HG03520 (cell line): Measurements from ENCODE around the gene RAB22A.

Experiments used
- ATAC-seq: cut with Tn5 transposase; IDR thresholded peaks from one replicate; pipeline ENCODE4 v1.9.1; 2021; ENCODE audit warnings: mild to moderate bottlenecking, moderate library complexity; ENCODE audit not compliant: unreplicated experiment

The RAB22A gene

GRCh38 chr20:58384821-58385220, 75.3 kb downstream of the RAB22A start:
- ATAC-seq: no peak

DNA sequence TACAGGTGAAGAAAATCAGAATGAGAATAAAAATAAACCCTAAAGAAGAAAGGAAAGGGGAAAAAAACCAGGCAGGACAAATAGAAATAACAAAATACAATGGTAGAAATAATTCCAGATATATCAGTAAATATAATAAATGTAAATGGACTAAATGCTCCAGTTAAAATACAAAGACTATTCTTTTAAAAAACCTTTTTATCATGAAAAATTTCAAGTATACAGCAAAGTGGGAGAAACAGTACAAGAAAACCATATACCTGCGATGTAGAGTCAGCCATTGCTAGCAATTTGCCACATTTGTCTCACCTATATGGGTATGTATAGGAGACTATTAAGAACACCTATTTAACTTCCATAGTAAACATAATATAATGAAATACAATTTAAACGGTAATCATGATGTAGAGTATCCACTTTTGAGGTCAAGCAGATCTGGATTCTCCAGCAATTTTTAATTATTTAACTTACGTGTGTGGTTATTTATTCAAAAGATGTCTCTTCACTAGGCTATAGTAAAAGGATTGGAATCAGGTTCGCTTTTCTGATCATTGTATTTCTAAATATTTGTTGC, 78.6 kb downstream of the RAB22A start:
- no peak for ATAC-seq

DNA sequence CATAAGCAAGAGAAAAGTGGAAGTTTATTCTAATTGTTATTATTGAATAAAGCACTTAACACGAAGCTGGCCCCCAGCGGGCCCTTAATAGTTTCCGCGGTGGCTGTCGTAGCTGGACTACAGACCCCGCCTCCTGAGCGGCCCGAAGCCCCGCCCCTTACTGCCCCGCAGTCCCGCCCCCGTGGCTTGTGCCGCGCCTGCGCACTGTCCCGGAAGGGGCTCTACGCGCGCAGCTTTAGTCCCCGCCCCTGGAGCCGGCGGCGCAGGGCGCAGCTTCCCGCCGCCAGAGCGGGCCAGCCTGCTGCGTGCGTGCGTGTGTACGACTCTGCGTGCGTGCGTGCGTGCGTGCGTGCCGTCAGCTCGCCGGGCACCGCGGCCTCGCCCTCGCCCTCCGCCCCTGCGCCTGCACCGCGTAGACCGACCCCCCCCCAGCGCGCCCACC, 79.4 kb downstream of the RAB22A start, which contains the start of gene VAPB:
Gene VAPB, plus strand, starts transcription at position 348 of the 442 bp plus-strand sequence. CDS start 231 bp downstream, outside the sequence.
- ATAC-seq: peak; percentile 92

- ATAC-seq: peak; percentile 22
These were observed 79.9 kb downstream of the RAB22A start for GRCh38 chr20:58389324-58389967.

- no peak for ATAC-seq
These were observed 80.6 kb downstream of the RAB22A start for GRCh38 chr20:58389968-58390658.

- no peak for ATAC-seq
These were observed 81.1 kb downstream of the RAB22A start for GRCh38 chr20:58390659-58391035.

DNA sequence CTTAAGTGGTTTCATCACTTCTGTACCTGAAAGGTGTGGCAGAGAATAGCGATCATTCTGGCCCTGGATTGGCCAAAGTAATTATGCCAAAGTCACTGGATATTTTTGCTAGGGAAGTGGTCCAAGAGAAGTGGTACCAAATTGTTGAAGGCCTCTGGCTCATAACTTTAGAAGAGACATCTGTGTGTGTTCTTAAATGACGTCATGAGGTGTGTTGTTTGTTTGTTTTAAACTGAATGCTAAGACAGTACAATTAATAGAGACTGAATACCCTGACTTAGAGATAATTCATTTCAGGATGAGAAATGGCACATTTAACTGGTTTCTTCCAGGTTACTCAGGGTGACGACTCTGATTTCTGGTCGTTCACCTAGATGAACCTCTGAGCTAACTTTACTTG, 82.8 kb downstream of the RAB22A start:
- no peak for ATAC-seq

DNA sequence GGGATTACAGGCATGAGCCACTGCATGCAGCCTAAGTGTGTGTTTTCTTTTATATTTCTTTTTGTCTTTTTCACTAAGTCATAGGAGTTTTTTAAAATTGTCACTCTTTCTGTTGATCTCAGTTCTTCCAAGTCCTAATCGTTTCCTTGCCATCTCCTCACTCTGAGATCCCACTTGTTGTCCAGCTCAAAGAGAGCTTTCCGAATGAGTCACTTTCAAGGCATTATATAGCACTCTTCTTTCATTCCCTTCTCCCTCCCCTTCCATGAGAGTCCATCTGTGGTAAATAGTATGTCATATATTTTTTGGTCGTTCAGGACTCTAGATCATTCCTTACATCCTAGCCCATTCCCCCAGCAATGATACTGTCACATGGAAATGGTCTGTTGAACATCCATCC, 83.8 kb downstream of the RAB22A start:
- ATAC-seq: no peak

DNA sequence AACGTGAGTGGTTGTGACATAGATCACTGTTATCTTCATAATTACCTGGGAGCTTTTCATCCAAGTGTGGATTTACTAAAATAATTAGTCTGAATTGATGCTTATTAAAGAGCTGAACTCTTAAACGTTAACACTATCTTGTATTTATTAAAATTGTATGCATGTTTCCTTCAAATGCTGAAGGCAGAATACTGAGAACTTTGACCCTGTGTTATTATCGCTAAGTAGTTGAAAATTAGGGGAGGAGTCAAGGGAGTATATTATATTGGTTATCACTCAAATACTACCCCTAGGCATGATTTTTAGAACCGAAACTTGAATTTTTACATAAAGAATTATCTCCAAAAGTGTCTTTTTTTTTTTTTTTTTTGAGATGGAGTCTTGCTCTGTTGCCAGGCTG, 85.3 kb downstream of the RAB22A start:
- ATAC-seq: no peak

DNA sequence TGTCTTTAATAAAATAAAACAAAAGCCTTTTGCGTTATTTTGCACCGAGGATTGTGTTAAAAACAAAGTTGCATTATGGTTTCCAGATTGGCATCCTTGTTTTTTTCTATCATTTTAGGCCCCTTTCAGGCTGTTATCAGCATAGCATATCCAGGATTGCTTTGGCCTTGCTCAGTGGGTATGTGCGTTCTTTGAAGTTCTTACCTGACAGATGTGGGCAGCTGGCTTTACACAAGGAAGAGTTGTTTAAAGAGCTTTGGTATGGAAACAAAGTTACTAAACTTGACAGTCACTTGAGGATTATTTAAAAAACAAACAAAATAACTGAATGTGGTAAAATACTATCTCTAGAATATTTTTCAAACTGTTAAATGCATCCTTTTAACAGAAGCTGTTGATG, 86.1 kb downstream of the RAB22A start:
- ATAC-seq: no peak

DNA sequence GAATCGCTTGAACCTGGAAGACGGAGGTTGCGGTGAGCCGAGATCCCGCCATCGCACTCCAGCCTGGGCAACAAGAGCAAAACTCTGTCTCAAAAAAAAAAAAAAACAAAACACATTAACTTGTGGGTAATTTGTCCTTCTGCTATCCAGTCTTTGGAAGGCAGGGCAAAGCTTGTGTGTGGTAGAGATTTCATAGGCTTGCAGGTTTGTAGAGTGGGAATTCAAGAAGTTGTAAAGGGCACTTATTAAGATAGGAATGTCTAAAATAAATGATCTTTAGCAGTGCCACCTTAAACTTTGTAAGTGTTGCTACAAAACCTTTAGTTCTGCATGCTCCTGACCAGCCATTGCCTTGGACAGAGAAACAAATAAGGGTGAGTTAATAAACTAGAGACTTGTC, 87.9 kb downstream of the RAB22A start:
- ATAC-seq: no peak

- ATAC-seq: no peak
These were observed 88.7 kb downstream of the RAB22A start for GRCh38 chr20:58398254-58398653.

GRCh38 chr20:58399926-58400325, 90.4 kb downstream of the RAB22A start:
- ATAC-seq: no peak

GRCh38 chr20:58401162-58401561, 91.6 kb downstream of the RAB22A start:
- ATAC-seq: no peak

- ATAC-seq: no peak
These were observed 92.8 kb downstream of the RAB22A start for GRCh38 chr20:58402305-58402704.

- ATAC-seq: peak; percentile 71
These were observed 93.3 kb downstream of the RAB22A start for GRCh38 chr20:58402827-58403226.

- ATAC-seq: no peak
These were observed 93.8 kb downstream of the RAB22A start for GRCh38 chr20:58403272-58403671.

DNA sequence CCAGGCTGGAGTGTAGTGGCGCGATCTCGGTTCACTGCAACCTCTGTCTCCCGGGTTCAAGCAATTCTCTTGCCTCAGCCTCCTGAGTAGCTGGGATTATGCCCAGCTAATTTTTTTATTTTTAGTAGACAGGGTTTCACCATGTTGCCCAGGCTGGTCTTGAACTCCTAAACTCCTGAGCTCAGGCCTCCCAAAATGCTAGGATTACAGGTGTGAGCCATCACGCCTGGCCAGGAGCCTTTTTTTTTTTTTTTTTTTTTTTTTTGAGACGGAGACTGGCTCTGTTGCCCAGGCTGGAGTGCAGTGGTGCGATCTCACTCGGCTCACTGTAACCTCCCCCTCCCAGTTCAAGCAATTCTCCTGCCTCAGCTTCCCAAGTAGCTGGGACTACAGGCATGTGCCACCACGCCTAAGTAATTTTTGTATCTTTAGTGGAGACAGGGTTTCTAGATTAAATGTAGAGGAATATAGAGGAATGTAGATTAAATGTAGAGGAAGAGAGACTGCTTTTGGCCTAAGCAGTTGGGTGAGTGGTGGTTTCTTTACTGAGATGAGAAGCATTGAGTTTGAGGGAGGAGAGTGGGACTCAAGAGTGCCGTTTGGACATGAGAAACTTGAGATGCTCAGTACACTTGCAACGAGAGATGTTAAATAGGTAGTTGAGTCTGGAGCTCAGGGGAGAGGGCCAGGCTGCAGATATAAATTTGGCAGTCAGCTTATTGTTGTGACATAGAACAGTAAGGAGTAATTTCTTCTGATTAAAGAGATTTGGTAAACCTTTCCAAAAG, 96.2 kb downstream of the RAB22A start:
- ATAC-seq: no peak

DNA sequence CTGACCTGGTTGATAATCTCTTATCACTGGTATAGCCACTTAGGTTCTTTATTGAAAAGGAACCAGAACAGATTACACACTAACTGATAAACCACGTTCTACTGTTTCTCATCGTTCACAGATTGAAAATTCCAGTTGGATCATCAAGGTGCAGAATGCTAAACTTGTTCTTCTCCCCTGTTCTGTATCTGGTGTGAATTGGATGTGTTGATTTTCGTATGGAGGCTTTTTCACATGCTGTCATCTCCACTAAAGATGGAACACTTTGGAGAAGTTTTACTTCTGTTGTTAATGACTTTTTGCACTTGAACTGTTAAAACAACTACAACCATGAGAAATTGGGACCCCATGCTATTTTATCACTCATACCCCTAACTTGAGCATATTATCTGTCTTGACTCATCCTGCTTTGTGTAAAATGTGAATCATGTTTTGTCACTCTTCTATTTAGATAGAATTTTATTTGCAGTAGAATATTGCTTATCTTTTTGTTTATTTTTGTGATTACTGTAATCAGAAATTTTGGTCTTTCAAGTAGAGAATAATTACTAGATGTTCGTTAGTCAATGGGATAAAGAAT, 97.0 kb downstream of the RAB22A start:
- ATAC-seq: no peak

- ATAC-seq: no peak
These were observed 97.8 kb downstream of the RAB22A start for GRCh38 chr20:58407201-58407873.
